Omental fat pad (tissue), 4 donors: ENCODE data around the gene SELENOP. TPM values are rescaled to one million over a fixed set of nuclear protein-coding genes. Genes with fewer than 3 reads are reported as not detected.
"Not testable (repeated sequence)": the region's sequence is repeated elsewhere in the genome, so short reads cannot be mapped to it uniquely, and the experiment has no call there.

Experiments
- ATAC-seq: fragments of 150-250 bp; one replicate; pipeline ENCODE4 v1.9.1; 2016; ENCODE audit warnings: mild to moderate bottlenecking, moderate library complexity; ENCODE audit not compliant: low FRiP score
- DNase-seq: peaks from one replicate; pipeline ENCODE4 v3.0.0-alpha.2; 2019; ENCODE audit warnings: low spot score
- total RNA-seq, 4 donors: library from RNA; depleted of rRNA; stranded (reverse); fragments of >200 nt; gene quantifications; one replicate each; pipeline ENCODE4 v1.1.0, GENCODE V29; 2016
- TF ChIP-seq, protein P1 (sequence below), 3 donors: fragments of 450-650 bp; IDR thresholded peaks; one replicate each; pipeline ENCODE4 v1.5.1; 2016 to 2017; ENCODE audit warnings: antibody characterized with exemption in 3 of 3, mild to moderate bottlenecking in 3 of 3, moderate library complexity in 2 of 3

Gene SELENOP
- total RNA-seq, 4 donors from 2014 or later = 658 to 1,212 (median 1,008) TPM

DNA sequence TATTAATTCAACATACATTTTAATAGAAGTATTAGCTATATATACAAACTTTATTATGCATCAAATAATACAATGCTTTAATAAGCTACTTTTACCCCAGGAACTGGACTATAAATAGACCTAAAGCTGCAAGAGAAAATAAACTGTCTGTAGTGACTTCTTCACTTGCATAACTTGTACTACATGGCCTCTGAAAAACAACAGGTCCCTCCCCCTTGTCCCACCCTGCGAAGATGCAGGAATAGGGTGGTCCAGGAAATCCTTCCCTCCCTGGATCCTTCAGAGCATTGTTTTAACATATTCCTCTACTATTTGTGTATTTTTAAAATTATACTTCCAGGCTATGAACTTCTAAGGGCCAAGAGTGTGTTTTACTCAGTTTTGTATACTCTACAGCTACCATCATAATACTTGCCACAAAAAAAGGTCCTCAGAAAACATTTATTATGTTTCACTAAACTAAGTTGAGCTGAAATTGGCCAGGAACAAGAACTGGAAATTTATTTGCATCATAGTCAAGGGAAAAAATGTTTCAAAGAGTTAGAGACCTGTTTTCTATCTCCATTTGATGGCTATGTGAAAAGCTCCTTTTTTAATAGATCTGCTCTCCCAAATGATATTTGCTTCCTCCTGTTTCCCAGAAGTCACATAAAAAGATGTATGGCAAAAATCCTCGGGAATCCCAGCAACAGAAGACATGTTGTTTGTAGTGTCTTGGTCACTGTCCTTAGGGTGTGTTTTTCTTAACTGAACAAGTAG, 15.2 kb upstream of the SELENOP start:
- no peak for ATAC-seq
- TF ChIP-seq, protein P1, sequence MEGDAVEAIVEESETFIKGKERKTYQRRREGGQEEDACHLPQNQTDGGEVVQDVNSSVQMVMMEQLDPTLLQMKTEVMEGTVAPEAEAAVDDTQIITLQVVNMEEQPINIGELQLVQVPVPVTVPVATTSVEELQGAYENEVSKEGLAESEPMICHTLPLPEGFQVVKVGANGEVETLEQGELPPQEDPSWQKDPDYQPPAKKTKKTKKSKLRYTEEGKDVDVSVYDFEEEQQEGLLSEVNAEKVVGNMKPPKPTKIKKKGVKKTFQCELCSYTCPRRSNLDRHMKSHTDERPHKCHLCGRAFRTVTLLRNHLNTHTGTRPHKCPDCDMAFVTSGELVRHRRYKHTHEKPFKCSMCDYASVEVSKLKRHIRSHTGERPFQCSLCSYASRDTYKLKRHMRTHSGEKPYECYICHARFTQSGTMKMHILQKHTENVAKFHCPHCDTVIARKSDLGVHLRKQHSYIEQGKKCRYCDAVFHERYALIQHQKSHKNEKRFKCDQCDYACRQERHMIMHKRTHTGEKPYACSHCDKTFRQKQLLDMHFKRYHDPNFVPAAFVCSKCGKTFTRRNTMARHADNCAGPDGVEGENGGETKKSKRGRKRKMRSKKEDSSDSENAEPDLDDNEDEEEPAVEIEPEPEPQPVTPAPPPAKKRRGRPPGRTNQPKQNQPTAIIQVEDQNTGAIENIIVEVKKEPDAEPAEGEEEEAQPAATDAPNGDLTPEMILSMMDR (IDR thresholded peaks at IDR 0.05) = no peak
- DNase-seq = no peak

DNA sequence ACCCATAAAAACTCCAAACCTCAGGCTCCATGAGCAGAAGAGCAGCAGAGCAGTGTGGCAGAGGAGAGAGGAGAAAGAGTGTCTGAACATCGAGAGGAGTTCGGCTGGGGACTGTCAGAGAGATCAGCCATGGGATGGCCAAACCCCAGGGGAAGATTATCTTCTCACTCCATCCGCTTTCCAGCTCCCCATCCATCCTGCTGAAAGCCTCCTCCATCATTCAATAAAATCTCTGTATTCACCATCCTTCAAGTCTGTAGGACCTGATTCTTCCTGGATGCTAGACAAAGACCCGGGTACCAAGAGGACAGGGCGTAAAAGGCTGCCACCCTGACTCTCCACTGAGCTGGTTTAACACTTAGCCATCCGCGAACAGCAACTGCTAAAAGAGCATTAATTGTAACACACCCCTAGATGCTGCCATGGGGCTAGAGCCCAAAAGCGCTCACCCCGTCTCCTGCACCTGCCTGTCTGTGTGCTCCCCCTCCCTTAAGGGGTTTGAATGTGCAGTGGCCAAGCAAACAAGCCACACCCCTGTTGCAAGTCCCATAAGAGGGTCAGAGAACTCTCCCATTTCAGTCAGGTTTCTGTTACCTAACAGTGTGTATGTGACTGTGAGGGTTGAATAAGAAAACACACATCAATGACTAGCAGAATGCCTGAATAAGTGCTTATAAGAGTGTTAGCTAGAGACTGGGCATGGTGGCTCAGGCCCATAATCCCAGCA, 13.9 kb upstream of the SELENOP start:
- ATAC-seq = no peak
- no peak for DNase-seq
- TF ChIP-seq, protein P1 (IDR thresholded peaks at IDR 0.05) = no peak

DNA sequence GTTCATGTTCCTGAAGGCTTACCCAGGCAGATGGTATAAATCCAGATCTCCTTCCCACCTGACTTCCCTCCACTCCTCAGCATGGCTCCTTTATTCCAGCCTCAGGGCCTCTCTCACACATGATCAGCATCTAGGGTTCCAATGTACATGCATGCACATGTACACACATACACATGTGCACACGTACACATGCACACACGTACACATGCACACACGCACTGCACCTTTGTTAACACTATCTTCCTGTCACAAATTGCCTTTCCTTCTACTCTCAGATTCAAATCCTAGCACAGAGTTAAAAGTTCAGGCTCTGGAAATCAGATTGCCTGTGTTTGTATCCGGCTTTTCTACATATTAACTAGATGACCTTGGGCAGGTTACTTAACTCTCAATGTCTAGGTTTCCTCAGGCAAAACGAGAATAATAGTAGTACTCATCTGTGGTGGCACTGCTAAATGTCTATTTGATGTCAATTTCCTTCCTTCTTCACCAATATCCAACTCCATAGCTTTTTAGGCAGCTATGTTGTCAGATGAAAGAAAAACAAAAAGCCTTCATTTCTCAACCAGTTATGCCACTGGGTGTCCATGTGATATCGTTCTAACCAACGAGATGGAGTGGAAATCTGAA, 12.8 kb upstream of the SELENOP start:
- TF ChIP-seq, protein P1 (IDR thresholded peaks at IDR 0.05) = no peak
- ATAC-seq (no peak), DNase-seq (no peak)

DNA sequence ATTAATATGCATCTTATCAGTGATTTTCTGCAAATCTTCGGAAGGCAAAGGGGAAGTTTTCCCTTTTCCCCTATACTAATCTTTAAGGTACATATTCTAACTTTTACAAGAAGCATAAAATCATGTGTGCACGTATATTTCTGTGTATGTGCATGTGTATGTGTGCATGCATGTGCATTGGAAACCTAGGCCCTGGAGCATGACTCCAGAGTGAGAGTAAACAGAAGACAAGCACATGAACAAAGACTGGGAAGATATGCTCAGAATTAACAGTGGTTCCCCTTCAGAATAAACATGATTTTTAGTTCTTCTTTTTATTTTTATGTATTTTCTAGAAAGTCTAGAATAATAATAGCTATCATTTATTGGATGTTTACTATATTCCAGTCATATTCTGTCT, 10.9 kb upstream of the SELENOP start:
- no peak for ATAC-seq
- TF ChIP-seq, protein P1 (IDR thresholded peaks at IDR 0.05) = no peak
- DNase-seq = no peak

DNA sequence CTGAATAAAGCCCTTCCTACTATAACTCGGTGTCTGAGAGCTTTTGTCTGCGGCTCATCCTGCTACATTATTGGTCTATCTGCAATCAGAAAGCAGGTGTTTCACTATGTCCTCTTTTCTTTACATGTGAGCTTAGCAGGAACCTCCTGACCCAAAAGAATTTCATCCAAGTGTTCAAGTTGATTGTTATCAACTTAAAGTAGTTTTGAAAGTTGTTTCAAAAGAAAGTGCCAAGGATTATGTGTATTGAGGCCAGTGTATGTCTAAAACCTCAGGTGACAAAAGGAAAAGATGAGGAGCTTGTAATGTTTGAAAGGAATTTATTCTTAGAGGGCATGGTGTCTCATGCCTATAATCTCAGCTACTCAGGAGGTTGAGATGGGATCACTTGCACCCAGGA, 8.1 kb upstream of the SELENOP start:
- TF ChIP-seq, protein P1 (IDR thresholded peaks at IDR 0.05) = no peak
- no peak for ATAC-seq
- DNase-seq = no peak

DNA sequence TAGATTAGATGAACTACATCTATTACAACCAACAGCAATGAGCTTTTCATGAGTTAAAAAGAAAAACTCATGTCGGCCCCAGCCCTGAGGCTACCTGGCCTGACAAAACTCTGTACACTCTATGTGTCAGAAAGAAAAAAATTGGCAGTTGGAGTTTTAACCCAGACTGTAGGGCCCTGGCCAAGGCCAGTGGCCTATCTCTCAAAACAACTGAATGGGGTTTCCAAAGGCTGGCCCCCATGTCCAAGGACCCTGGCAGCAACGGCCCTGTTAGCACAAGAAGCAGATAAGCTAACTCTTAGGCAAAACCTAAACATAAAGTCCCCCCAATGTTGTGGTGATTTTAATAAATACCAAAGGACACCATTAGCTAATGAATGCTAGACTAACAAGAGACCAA, 4.9 kb upstream of the SELENOP start:
- ATAC-seq, DNase-seq: not testable (repeated sequence)

DNA sequence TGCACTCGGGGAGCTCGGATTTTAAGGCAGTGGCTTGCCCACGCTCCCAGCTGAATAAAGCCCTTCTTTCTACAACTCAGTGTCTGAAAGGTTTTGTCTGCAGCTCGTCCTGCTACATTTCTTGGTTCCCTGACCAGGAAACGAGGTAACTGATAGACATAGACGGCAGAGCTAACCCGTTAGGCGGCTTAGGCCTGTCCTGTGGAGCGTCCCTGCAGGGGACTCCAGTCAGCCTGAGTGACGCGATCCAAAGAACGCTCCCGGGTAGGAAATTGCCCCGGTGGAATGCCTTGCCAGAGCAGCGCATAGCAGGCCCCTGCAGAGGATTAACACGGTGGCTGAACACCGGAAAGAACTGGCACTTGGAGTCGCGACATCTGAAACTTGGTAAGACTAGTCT, 1.8 kb upstream of the SELENOP start:
- ATAC-seq (no peak), DNase-seq (no peak)
- TF ChIP-seq, protein P1 (IDR thresholded peaks at IDR 0.05) = no peak
